Femur (tissue), 1 donor: ENCODE measurements around the gene ZNF789.
A peak's percentile ranks its signal among the peaks of the same experiment; 100 is the strongest.
"Not testable (repeated sequence)": the region's sequence is repeated elsewhere in the genome, so short reads cannot be mapped to it uniquely, and the experiment has no call there.

Source experiments
- DNase-seq: peaks from one replicate; pipeline ENCODE4 v3.0.0-alpha.2; 2017

ZNF789 gene

DNA sequence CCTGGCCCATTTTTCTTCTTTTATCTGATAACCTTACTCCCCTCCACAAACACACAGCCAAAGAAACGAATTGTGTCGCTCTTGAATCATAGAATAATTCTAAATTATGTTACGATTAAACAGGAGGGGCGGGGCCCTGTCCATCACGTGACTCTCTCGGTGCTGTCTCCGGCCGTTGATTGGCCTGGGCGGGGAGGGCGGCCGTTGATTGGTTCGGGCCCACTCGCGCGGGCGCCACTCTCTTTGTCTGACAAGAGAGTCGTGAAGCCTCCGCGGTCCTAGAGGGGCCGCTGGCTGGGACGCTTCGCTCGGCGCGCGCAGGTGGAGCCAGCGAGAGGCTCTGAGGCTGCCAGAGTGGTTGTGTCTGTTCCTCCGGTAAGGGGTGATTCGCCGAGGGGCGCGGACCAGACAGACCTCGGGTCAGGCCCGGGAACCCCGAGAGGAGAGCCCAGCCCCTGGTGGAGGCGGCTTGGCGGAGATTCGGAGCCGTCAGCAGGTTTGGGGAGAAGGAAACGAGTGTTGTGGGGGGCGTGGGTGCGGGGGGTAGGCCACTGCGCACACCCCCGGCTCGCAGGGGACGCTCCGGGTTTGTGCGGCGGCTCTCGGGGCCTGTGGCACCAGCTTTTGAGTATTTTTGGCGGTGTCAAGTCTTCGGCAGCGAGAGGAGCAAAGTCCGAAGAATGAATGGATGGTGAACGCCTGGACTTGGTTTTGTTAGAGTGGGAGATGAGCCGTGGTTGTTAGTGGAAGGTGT lies at the start of gene ZNF789:
ZNF789 (plus strand) TSS at position 330 of the 754 bp plus-strand sequence. CDS start 3,567 bp downstream, outside the sequence.
- DNase-seq: peak; percentile 99

DNA sequence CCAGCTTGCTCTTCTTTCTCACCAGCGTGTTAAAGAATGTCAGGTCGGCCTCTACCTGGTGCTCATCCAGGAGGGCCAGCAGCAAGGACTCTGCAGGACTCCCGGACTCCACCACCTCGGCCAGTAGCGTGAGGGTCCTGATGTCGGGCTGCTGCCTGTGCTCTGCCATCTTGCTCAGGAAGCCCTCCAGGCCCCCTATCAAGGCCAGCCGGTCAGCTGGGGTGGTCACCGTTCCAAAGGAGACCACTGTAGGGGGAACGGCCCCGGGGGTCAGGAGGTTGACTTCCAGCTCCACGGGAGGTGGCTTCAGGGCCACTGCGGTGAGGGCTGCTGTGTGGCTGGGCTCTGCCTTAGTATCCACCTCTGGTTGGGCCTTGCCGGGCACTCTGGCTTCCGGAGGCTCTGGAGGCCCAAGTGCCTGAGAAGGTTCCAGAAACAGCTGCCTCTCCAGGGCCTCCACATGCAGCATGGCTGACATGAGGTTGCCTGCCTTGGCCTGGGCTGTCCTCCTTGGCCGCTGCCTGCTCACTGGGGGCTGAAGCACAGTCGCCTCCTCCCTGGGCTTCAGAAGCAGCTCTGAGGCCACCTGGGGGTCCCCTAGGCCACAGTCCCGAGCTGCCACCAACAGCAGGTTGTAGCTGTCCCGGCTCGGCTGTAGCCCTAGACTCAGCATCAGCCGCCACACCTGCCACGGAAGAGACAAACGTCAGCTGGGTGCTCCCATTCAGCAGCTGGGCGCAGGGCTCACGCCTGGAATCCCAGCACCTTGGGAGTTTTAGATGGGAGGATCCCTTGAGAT lies 47.6 kb upstream of the ZNF789 start:
- no peak for DNase-seq

DNA sequence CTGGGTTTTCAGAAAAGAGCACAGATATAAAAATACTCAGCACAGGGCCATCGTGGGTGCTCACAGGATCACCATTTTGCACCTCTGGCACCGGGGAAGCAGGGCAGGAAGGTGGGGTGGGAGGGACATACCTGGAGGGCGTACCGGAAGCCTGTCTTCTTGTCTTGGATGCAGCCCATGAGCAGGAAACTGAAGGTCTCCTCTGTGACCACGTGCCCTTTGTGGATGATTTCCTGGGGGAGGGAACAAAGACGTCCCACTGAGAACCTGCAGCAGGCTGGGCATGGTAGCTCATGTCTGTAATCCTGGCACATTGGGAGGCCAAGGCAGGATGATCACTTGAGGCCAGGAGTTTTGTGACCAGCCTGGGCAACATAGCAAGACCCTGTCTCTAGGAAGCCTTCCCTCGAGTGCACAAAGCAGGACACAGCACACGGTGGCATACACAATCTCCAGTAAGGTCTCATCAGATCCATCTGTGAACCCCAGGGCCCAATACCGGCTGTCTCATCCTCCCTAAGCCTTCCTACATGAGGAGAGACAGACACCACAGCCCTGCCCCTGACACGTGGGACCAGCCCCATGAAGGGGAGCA lies 43.6 kb upstream of the ZNF789 start:
- DNase-seq: no peak

DNA sequence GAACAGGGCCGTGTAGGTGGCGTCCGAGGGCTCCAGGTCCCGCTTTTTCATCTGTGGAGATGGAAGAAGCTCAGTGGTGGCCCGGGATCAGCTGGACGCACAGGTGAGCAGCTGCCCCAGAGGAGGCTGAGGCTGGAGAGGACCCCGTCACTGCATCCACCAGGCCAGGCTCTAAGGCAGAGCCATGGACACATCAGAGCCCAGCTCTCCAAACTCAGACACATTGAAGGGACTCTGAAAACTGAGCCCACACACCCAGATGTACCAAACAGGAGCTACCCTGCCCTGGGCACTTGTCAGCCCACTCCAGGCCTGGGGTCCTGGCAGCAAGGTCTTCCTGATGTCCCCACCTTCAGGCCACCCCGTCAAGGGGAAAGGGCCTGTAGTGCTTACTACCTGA lies 42.9 kb upstream of the ZNF789 start:
- DNase-seq: no peak

DNA sequence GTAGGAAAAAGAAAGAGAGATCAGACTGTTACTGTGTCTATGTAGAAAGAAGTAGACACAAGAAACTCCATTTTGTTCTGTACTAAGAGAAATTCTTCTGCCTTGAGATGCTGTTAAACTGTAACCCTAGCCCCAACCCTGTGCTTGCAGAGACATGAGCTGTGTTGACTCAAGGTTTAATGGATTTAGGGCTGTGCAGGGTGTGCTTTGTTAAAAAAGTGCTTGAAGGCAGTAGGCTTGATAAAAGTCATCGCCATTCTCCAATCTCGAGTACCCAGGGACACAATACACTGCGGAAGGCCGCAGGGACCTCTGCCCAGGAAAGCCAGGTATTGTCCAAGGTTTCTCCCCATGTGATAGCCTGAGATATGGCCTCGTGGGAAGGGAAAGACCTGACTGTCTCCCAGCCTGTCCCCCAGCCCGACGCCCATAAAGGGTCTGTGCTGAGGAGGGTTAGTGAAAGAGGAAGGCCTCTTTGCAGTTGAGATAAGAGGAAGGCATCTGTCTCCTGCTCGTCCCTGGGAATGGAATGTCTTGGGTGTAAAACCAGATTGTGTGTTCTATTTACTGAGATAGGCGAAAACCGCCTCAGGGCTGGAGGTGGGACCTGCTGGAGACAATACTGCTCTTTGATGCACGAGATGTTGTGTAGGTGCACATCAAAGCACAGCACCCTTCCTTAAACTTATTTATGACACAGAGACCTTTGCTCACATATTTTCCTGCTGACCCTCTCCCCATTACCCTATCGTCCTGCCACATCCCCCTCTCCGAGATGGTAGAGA lies 40.7 kb upstream of the ZNF789 start:
- DNase-seq: not testable (repeated sequence)

DNA sequence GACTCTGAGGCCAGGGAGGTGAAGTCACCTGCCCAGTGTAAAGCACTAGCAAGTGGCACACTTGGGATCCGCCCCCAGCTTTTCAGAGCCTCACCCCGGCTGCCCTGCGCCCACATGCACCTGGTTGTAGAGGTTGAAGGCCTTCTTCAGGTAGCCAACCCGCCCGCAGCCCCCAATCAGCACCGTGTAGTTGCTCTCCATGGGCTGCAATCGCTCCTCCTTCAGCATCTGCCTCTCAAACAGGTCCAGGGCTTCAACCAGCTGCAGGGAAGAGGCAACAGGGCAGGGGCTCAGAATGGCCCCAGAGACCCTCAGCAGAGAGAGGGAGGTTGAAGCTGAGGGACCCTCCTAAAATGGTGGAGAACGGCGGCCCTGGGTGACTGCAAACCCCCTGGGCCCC lies 39.5 kb upstream of the ZNF789 start:
- DNase-seq: no peak

DNA sequence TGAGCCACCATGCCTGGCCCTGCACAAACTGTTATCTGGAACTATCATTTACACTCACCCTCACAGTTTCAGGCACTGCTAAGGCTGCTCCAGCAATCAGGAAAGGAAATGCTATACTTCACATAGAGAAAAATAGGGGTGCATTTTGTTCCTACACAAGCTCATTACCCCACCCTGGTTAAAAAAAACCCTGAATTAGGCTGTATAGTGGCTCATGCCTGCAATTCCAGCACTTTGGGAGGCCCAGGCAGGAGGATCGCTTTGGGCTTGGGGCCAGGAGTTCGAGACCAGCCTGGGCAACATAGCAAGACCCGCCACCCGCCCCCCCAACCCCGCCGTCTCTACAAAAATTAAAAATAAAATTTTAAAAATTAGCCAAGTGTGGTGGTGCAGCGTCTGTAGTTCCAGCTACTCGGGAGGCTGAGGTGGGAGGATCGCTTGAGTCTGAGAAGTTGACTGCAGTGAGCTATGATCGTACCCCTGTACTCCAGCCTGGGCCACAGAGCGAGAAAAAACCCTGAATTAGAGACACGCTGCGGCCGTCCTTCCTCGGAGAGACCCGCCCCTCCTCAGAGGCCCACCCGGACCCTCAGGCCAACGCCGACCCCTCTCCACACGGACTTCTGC lies 34.6 kb upstream of the ZNF789 start:
- DNase-seq: no peak

DNA sequence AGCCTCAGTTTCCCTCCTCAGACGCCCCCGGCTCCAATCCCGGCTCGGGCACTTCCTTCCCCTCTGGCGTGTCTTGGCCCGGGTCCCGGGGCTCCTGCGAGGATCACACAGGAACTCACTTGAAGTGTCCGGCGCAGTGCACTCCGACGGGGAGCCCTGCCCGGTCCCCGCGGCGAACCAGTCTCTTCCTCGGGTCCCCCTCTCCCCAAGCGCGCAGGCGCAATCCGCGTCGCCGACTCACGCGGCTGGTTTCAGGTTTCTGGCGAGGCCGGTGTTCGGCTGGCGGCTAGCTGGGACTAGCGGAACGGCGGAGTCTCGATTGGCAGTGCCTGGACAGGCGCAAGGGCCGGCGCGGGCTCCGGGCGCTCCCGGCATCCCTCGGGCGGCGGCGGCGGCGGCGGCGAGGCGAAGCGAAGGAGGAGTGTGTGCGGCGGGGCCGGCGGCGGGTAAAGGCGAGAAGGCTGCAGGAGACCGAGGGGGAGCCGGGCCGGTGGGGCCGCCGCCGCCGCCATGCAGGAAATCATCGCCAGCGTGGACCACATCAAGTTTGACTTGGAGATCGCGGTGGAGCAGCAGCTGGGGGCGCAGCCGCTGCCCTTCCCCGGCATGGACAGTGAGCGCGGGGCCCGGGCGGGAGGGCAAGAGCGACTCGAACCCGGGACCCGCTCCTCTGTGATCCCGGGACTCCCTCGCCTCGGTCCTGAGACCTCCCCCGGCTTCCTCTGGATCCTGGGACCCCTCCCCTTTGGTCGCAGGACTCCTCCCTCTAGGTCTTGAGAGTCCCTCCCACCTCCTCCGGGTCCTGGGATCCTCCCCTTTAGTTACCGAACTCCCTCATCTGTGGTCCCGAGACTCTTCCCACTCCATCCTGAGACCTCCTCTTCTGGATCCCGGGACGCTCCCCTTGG lies 33.9 kb upstream of the ZNF789 start, which contains the start of the genes CPSF4 and PTCD1:
CPSF4 (plus strand) TSS at position 371 of the 908 bp plus-strand sequence; CDS start at position 511, 140 bp downstream.
PTCD1 (minus strand) TSS at position 226 of the 908 bp plus-strand sequence. CDS start 3,556 bp downstream, outside the sequence.
- peak; percentile 98 for DNase-seq

DNA sequence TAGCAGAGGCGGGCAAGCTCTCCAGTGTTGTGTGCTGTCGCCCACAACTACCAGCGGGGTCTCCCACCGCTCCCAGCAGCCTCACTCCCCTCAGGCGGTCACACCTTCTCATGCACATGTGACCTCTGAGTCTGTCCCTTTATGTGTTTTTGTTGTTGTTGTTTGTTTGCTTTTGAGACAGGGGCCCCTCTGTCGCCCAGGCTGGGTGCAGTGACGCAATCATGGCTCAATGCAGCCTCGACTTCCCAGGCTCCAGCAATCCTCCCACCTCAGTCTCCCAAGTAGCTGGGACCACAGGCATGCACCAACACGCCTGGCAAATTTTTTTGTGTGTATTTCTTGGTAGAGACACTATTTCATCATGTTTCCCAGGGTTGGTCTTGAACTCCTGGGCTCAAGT lies 32.5 kb upstream of the ZNF789 start:
- DNase-seq: no peak

DNA sequence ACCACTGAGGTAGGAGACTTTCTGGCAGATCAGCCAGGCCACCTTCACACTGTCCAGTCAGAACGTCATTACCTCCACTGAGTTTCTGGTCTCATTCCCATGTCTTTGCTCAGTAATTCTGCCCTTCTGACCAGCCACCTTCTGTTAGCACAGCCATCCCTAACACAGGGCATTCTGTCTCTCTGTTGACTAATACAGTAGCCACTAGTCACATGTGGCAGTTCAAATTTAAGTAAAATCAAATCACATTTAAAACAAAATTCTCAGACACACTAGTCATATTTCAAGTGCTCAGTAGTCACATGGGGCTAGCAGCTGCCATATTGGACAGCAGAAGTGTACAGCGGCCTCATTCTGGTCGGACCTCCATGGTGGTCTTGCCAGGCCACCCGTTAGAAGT lies 26.6 kb upstream of the ZNF789 start:
- no peak for DNase-seq

DNA sequence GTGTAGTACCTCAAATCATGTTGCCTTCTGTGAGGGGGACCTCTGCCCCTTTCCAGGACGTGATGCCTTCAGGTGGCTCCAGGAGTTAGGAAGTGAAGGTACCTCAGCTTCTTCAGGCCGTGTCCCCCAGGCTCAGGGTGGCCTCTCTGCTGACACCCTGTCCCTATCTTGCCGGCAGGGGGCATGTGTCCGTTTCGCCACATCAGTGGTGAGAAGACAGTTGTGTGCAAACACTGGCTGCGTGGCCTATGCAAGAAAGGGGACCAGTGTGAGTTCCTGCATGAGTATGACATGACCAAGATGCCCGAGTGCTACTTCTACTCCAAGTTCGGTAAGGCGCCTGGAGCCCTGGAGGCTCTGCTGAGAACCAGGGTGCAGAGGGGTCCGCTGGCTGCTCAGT lies 24.7 kb upstream of the ZNF789 start:
- no peak for DNase-seq

DNA sequence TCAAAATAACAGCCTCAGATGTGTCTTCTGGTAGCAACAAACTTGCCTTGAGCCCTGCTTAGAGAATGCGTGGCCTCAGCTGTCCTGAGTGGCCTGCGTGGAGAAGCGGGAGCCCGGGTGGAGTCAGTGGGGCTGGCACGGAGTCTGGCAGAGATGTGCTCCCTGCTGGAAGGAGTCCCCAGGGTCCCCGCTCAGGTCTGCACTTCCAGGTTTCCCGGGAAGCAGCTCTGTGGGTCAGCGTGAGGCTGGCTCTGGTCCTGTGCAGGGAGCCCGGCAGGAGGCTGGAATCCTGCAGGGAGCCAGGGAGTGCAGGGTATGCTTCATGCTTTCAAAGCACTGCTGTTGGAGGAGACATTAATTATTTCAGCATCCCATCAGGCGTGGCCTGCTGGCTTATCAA lies 23.8 kb upstream of the ZNF789 start:
- no peak for DNase-seq

DNA sequence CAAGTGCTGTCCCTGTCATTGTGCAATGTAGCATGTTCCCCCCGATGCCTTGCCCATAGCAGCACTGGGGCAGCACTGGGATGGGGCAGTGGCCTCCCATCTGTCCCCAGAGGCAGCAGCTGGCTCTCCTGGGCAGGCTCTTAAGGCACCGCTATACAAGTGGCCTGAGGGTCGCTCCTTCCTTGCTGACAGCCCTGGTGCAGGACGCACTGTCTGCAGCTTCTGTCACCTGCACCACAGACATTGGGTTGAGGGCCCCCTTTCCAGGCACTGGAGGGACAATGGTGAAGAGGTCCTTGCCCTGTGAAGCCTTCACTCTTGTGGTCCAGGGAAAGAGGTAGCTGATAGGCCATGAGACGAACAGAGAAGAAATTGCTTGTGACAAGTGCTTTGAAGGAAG lies 23.4 kb upstream of the ZNF789 start:
- no peak for DNase-seq

DNA sequence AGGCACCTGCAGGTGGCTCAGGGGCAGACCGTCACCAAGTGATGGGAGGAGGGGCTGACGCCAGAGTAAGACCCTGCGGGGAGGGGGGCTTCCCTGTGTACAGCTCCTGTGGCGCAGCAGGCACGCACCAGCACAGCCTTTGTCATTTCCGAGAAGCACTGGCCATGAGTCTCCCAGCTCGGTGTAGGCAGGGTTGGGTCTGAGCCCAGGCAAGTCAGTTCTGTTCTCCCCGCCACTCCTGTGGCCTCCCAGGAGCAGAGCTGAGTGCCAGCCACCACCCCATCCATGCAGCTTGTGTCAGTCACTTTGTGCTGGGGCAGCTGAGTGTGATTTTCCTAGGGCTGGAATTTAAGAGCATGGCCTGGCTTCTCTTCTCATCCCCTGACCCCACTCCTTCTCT lies 20.8 kb upstream of the ZNF789 start:
- DNase-seq: no peak

DNA sequence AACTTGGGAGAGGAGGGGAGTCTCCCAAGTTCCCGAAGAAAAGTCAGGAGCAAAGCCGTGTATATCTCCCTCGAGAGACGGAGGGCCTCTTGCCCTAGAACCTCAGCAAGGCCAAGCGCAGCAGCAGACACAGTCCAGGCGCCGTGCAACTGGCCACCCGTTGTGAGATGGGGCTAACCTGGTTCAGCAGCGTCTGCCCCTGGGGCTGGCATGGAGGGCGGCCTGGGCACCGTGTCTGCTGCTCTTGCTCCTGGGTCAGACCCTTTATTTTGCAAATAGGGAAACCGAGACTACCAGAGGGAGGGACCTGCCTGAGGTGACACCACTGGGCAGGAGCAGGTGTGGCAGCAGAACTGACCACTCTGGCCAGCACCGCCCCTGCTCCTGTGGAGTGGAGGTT lies 20.1 kb upstream of the ZNF789 start:
- DNase-seq: no peak

DNA sequence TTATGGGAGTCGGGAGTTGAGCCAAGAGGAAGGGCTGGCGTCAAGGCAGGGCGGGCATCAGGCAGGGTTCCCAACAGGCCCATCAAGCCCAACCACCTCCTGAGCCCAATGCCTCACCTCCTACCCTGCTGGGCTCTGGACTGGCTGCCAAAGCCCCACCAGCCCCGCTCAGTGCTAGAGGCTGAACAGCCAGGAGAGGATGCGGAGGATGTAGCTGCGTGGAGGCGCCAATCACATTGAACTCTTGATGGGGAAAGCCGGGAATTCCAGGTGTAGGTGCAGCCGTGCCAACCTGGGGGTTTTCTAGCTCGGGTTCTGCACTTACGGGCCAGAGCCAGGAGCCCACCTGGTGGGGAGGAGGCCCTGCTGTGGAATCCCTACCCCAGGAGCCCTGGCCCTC lies 19.6 kb upstream of the ZNF789 start:
- DNase-seq: no peak

DNA sequence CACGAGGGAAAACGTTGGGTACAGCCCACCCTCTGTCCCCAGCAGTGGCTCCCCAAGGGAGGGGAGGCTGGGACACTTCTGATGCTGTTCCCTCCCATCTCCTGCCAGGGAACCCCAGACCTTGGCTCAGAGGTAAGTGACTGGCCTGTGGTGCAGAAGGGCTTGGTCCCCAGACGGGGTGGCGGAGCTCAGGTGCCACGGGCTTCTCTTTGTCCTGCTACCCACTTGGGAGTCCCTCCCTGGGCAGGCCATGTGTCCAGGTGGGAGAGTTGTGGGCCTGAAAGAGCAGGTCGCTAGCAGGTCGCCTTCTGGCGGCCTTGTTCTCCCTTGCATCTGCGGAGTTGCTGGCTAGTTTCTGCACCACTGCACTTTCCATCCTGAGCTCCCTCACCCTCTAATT lies 16.8 kb upstream of the ZNF789 start:
- no peak for DNase-seq

DNA sequence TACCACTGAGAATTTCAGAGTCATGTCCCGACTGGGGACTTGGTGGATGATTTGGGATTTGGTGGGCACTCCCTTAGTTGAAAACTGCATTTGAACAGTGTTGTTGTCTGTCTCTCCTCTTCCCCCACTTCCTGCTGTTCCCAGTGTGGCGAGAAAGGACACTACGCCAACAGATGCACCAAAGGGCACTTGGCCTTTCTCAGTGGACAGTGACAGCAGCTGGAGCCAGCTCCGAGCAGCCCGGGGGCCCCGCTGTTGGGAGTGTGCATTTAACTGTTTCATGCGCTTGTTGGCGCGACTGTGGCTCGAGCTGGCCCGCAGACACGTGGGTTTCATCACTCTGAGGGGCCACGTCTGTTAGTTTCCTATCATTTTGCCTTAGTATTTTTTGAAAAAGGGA lies 16.4 kb upstream of the ZNF789 start:
- no peak for DNase-seq

DNA sequence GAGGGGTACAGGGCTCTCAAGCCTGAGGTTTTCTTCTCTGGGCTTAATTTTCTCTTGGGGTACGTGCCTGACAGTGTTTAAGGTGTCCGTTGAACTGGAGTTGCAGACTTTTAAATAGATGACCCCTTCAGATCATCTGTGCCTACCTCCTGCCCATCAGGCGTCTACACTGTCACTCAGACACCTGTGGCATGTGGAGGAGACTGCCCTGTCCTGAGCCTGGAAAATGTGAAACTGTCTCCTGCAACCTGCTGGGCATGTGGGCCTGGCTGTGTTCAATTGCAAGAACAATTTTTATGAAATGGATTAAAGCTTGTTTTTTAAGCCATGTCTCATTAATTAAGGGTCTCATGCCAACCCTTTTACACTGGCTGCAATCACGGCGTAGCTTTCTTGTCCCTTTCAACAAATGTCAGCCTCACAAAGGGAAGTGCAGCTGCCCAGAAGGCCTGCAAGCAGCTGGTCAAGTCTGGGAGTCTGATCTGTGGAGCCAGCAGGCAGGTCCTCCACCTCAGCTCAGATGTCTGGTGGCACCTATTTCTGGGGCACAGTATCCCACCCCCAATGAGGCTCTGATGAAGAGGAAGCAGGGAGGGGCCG lies 15.5 kb upstream of the ZNF789 start:
- no peak for DNase-seq

DNA sequence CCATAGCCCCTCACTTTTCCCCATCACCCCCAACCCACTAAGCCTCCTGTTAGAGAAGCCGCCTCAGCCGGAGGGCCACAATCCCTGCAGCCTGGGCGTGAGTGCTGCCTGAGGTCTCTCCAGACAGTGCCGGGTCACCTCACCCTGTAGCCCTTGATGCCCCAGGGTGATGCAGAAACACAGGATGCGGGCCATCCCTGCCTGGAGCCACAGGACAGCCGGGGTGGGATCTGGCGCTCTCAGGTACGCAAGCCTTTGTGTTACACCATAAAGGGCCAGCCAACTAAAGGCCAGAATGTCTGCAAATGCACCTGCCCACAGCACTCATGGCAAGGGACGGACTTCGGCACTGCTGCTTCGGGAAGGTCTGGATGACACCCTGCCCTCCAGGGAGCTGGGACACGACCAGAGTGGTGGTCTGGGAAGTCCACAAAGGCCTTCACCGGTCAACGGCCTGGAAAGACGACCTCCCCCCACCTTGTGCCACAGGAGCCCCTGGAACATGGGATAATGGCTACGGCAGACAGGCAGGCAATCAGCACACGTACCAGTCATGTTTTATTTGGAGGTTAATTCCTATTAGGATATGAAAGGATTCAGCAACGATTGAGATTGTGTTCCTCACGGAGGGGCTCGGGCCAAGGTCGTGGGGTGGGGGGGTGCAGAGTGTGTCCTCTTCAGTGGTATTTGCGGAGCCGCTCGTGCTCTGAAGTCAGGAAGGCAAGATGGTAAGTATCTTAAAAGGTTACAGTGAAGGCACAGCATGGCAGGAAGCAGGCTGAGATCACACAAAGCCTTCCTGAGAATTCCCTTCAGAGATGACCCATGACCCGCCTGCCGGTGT lies 14.8 kb upstream of the ZNF789 start:
- DNase-seq: no peak
